Upper lobe of right lung (tissue), 1 donor: ENCODE measurements around the gene ARMH2. TPM values are rescaled to one million over a fixed set of nuclear protein-coding genes. Genes with fewer than 3 reads are reported as not detected.
A peak's percentile ranks its signal among the peaks of the same experiment; 100 is the strongest.

Experiments used
- ATAC-seq: fragments of 200-7000 bp; cut with Tn5 transposase; one replicate; pipeline ENCODE4 v1.9.1; 2020; ENCODE audit warnings: mild to moderate bottlenecking, moderate library complexity
- DNase-seq: peaks from one replicate; pipeline ENCODE4 v3.0.0-alpha.2; 2020
- H3K27ac ChIP-seq: fragments of 200-600 bp; one replicate; pipeline ENCODE4 v1.8.0; 2022
- H3K27me3 ChIP-seq: fragments of 200-600 bp; one replicate; pipeline ENCODE4 v1.8.0; 2022; ENCODE audit warnings: mild to moderate bottlenecking
- H3K36me3 ChIP-seq: fragments of 200-600 bp; one replicate; pipeline ENCODE4 v1.8.0; 2022
- H3K4me1 ChIP-seq: fragments of 200-600 bp; one replicate; pipeline ENCODE4 v1.8.0; 2022
- H3K4me3 ChIP-seq: fragments of 200-600 bp; one replicate; pipeline ENCODE4 v1.8.0; 2022; ENCODE audit warnings: mild to moderate bottlenecking
- H3K9me3 ChIP-seq: fragments of 200-600 bp; one replicate; pipeline ENCODE4 v1.8.0; 2022
- intact Hi-C: fragments of 100-400 bp; cut with DNase I; formaldehyde crosslinking; loops from one replicate; pipeline ENCODE4 v1.11.0; 2022
- long read RNA-seq: library from polyadenylated mRNA; unstranded; transcript quantifications from one replicate; pipeline ENCODE4 v2.0.0, GENCODE V29; 2021
- total RNA-seq: library from RNA; stranded (reverse); fragmentation: NEBNext Ultra II Directional; extraction: Animal tissue kit (Norgen Biotek cat#: 25700); gene quantifications from one replicate; pipeline ENCODE4 v1.2.1, GENCODE V29; 2021
- TF ChIP-seq, protein P1 (sequence below): fragments of 200-600 bp; IDR thresholded peaks from one replicate; pipeline ENCODE4 v1.8.0; 2022; ENCODE audit warnings: antibody characterized with exemption
- donor health status: DM: no; HTN: yes; CAD: no; lungs with severe emphysema.

ARMH2 gene
- total RNA-seq: not detected
- long read RNA-seq: 0 reads

DNA sequence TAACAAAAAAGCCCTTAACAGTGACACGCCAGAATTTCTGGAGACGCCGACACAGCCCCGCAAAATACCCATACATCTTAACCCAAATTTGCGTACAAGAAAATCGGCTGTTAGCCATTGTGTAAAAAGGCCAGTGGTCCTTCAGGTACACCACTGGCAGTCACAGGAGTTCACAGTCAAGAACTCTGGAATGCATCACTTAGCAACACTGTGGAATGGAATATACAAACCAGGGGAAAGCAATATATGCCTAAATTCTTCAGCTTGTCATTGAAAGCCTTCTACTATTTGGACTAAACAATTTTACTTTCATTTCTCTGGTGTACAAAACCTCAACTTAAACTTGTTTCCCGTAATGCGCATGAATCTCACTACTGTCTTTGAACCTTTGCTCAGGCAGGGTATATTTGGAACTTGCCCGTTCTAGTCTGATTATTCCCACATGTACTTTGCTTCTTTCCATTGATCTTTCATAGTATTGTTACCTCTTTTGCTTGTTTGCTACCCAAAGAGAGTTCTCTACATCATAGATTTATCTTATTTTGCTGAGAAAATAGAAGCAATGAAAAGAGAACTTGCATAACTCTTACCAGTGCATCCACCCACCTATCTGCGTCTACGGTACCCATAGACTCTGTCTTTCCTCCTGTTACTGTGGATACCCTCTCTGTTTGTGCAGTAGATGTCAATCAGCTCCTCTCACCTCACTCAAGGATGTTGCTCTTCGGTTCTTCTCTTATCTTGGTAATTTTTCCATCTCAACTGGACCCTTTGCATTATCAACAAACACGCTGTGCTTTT, at the start of gene ARMH2:
ARMH2 (minus strand) TSS at position 178 of the 801 bp plus-strand sequence; CDS start at position 118, 60 bp downstream.
- H3K27ac ChIP-seq: no peak within 1 kb of the TSS
- H3K36me3 ChIP-seq: no peaks in the 10 kb centered on the region
- no peak for DNase-seq
- H3K4me3 ChIP-seq: no peak within 1 kb of the TSS
- intact Hi-C loops: no loop called here
- TF ChIP-seq, protein P1, sequence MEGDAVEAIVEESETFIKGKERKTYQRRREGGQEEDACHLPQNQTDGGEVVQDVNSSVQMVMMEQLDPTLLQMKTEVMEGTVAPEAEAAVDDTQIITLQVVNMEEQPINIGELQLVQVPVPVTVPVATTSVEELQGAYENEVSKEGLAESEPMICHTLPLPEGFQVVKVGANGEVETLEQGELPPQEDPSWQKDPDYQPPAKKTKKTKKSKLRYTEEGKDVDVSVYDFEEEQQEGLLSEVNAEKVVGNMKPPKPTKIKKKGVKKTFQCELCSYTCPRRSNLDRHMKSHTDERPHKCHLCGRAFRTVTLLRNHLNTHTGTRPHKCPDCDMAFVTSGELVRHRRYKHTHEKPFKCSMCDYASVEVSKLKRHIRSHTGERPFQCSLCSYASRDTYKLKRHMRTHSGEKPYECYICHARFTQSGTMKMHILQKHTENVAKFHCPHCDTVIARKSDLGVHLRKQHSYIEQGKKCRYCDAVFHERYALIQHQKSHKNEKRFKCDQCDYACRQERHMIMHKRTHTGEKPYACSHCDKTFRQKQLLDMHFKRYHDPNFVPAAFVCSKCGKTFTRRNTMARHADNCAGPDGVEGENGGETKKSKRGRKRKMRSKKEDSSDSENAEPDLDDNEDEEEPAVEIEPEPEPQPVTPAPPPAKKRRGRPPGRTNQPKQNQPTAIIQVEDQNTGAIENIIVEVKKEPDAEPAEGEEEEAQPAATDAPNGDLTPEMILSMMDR: no peak
- H3K4me1 ChIP-seq: no peaks in the 10 kb centered on the region
- ATAC-seq: peak; percentile 59
- H3K9me3 ChIP-seq: no peaks in the 10 kb centered on the region
- H3K27me3 ChIP-seq: no peaks in the 10 kb centered on the region

DNA sequence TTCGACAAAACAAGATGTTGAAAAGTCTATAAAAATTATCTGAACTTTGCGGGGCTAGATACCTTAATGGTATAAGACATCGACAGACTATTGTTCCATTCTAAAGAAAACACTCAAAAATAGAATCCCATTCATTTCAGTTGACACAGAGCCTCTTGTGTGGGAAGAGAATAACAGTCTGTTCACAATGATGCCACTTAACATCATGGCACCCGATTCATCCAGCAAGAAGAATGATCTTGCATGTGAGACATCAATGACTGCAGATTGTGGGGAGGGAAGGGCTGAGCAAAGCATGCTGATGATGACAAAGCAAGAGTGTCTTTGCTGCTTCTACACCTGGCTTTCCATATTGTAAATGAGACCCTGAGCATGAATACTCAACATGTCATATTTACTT, 49.7 kb upstream of the ARMH2 start:
- no peak overlapping the region for H3K27ac ChIP-seq
- no peaks in the 10 kb centered on the region for H3K27me3 ChIP-seq
- H3K36me3 ChIP-seq: peaks cover 12% of the 10 kb centered on the region
- H3K4me3 ChIP-seq: no peak overlapping the region
- H3K9me3 ChIP-seq: no peaks in the 10 kb centered on the region
- ATAC-seq: no peak
- no peaks in the 10 kb centered on the region for H3K4me1 ChIP-seq
- TF ChIP-seq, protein P1: no peak
- no peak for DNase-seq
- intact Hi-C loops: no loop called here

DNA sequence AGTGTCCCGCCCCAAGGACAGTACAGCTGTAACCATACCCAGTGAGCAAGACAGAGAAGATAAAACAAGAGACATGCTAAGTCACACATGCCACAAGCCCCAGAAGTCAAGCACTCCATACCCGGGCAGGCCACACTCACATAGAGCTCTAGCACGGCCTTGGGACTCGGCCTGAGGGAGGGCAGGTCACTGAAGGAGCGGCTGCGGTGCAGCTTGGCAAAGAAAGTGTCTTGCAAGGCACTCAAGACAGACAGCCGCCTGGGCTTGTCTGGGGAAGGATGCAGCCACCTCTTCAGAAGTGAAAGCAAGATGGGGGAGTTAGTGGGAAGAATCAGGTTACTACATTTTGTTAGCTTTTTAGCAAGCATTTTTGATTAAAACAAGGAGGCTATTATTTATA, 48.7 kb upstream of the ARMH2 start:
- Histone ChIP-seq H3K4me1 (no peaks in the 10 kb centered on the region), H3K9me3 (no peaks in the 10 kb centered on the region), H3K27me3 (no peaks in the 10 kb centered on the region), H3K36me3 (peaks cover 12% of the 10 kb centered on the region), H3K4me3 (no peak overlapping the region), H3K27ac (no peak overlapping the region)
- DNase-seq (no peak), ATAC-seq (peak; percentile 70)
- TF ChIP-seq, protein P1: no peak
- intact Hi-C loops: no loop called here

DNA sequence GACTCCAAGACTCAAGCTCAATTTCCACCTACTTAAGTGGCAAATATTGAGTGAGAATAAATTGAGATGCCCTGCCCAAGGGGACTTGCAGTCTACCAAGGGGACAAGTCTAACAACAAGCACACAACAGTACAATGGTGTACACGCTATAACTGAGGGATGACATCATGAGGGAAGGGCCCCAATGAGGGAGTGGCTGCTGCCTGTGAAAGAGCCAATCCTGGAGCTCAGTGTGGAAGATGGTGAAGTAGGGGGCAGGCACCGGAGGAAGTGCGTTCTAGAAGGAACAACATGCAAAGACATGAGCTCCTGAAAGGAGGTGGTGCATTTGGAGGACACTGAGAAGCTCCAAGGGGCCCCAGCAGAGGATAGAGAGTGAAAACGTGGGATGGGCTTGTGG, 46.9 kb upstream of the ARMH2 start:
- TF ChIP-seq, protein P1: no peak
- H3K27me3 ChIP-seq: no peaks in the 10 kb centered on the region
- H3K27ac ChIP-seq: no peak overlapping the region
- intact Hi-C loops: no loop called here
- peaks cover 7% of the 10 kb centered on the region for H3K36me3 ChIP-seq
- no peaks in the 10 kb centered on the region for H3K9me3 ChIP-seq
- ATAC-seq (no peak), DNase-seq (no peak)
- H3K4me3 ChIP-seq: no peak overlapping the region
- no peaks in the 10 kb centered on the region for H3K4me1 ChIP-seq

DNA sequence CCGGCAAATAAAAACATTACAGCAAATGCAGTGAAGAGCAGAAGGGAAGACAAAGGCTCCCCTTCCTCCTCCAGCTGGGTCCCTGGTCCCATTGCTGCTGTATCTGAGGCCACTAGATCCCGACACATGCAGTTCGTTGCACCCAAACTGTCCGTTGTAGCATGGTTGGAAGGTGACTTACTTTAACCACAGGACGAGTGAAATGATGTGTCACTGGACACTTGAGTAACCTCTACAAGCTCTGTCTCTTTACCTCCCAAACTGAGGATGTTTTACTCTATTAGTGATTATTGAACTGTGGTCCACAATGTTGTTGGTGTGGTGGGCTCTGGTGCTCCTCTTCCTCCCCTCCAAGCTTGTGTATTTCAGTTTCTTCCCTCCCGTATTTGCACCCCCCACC, 46.2 kb upstream of the ARMH2 start:
- no peak overlapping the region for H3K27ac ChIP-seq
- intact Hi-C loops: no loop called here
- TF ChIP-seq, protein P1: no peak
- no peaks in the 10 kb centered on the region for H3K9me3 ChIP-seq
- H3K27me3 ChIP-seq: no peaks in the 10 kb centered on the region
- ATAC-seq (no peak), DNase-seq (no peak)
- no peaks in the 10 kb centered on the region for H3K36me3 ChIP-seq
- no peak overlapping the region for H3K4me3 ChIP-seq
- no peaks in the 10 kb centered on the region for H3K4me1 ChIP-seq
